ENCODE measurements around the gene RIC8A. TPM values are rescaled to one million over a fixed set of nuclear protein-coding genes. Genes with fewer than 3 reads are reported as not detected.

Gene RIC8A
- total RNA-seq, 1 experiment from 2014 or later = 129 TPM

GRCh38 chr11:208181-208916, 841 bp downstream of the RIC8A start:
- Histone ChIP-seq H2AFZ (peak overlapping the region; percentile 80), H3K36me3 (ENCODE audit: low read depth) (no peaks in the 10 kb centered on the region), H3K79me2 (ENCODE audit: low read depth) (peaks cover 51% of the 10 kb centered on the region), H3K4me2 (peak overlapping the region; percentile 80), H3K9me3 (ENCODE audit: insufficient read depth, low read depth) (no peaks in the 10 kb centered on the region), H3F3A (ENCODE audit: insufficient read depth, low read depth) (peaks cover 10% of the 10 kb centered on the region), H3K4me3 (peak overlapping the region; percentile 67), H3K27me3 (ENCODE audit: insufficient read depth, low read depth) (no peaks in the 10 kb centered on the region), H3K4me1 (replicated peaks; ENCODE audit: insufficient read depth) (peaks cover 11% of the 10 kb centered on the region), H4K20me1 (ENCODE audit: insufficient read depth) (peaks cover 11% of the 10 kb centered on the region; the same call in 1 of the 2 replicates), H3K9me2 (ENCODE audit: insufficient read depth) (no peaks in the 10 kb centered on the region), H3K27ac (peak overlapping the region; percentile 89)
- BruUV-seq (replicated peaks) = TSS peak; percentile 42
- no peak for TF ChIP-seq CTCF (conservative IDR thresholded peaks at IDR 0.05)
- no peak for TF ChIP-seq EZH2 (IDR thresholded peaks at IDR 0.05; ENCODE audit: low read depth)
- ChIA-PET CTCF (no interaction called here), POLR2A (ENCODE audit: unreplicated experiment) (interaction anchor here (0.6 to 0.7 kb wide), 3 partner anchors 20 to 611 kb away, joined by 3 to 6 read pairs (median 5); no protein-coding TSS in a partner anchor)
- peak; percentile 51 to 78 for DNase-seq
- intact Hi-C loops (cut with micrococcal nuclease; ENCODE audit: unreplicated experiment) = loop anchor here (5.0 kb wide), 1 partner anchor 254 kb away; no protein-coding TSS in a partner anchor

GRCh38 chr11:208917-209260, 1.4 kb downstream of the RIC8A start:
- Histone ChIP-seq H3F3A (ENCODE audit: insufficient read depth, low read depth) (peaks cover 10% of the 10 kb centered on the region), H3K27ac (no peak overlapping the region), H3K4me2 (peak overlapping the region; percentile 80), H3K4me3 (peak overlapping the region; percentile 67), H3K79me2 (ENCODE audit: low read depth) (peaks cover 51% of the 10 kb centered on the region), H3K9me2 (ENCODE audit: insufficient read depth) (no peaks in the 10 kb centered on the region), H4K20me1 (ENCODE audit: insufficient read depth) (peaks cover 11% of the 10 kb centered on the region; the same call in 1 of the 2 replicates), H2AFZ (no peak overlapping the region; the same call in 1 of the 2 replicates), H3K9me3 (ENCODE audit: insufficient read depth, low read depth) (no peaks in the 10 kb centered on the region), H3K27me3 (ENCODE audit: insufficient read depth, low read depth) (no peaks in the 10 kb centered on the region), H3K36me3 (ENCODE audit: low read depth) (no peaks in the 10 kb centered on the region), H3K4me1 (replicated peaks; ENCODE audit: insufficient read depth) (peaks cover 11% of the 10 kb centered on the region)
- no TSS peak for BruUV-seq (replicated peaks)
- TF ChIP-seq EZH2 (IDR thresholded peaks at IDR 0.05; ENCODE audit: low read depth) (no peak), CTCF (conservative IDR thresholded peaks at IDR 0.05) (no peak)
- ChIA-PET CTCF (no interaction called here), POLR2A (ENCODE audit: unreplicated experiment) (interaction anchor here (0.6 kb wide), 2 partner anchors 240 to 611 kb away, joined by 3 to 6 read pairs; no protein-coding TSS in a partner anchor)
- intact Hi-C loops (cut with micrococcal nuclease; ENCODE audit: unreplicated experiment) = loop anchor here (5.0 kb wide), 1 partner anchor 253 kb away; no protein-coding TSS in a partner anchor
- no peak for DNase-seq

- Histone ChIP-seq H2AFZ (no peak overlapping the region), H3K27me3 (ENCODE audit: insufficient read depth, low read depth) (no peaks in the 10 kb centered on the region), H3K4me2 (peak overlapping the region; percentile 80), H3K79me2 (ENCODE audit: low read depth) (peaks cover 51% of the 10 kb centered on the region), H4K20me1 (ENCODE audit: insufficient read depth) (peaks cover 11% of the 10 kb centered on the region; the same call in 1 of the 2 replicates), H3F3A (ENCODE audit: insufficient read depth, low read depth) (peaks cover 12% of the 10 kb centered on the region), H3K9me3 (ENCODE audit: insufficient read depth, low read depth) (no peaks in the 10 kb centered on the region), H3K9me2 (ENCODE audit: insufficient read depth) (no peaks in the 10 kb centered on the region), H3K4me1 (replicated peaks; ENCODE audit: insufficient read depth) (peaks cover 11% of the 10 kb centered on the region), H3K27ac (0 out of 2 replicates have a peak overlapping the region, but pooled peaks have one; percentile 9), H3K36me3 (ENCODE audit: low read depth) (no peaks in the 10 kb centered on the region), H3K4me3 (peak overlapping the region; percentile 67)
- POLR2A ChIA-PET (ENCODE audit: unreplicated experiment) = no interaction called here
- CTCF ChIA-PET = no interaction called here
- no peak for DNase-seq
- intact Hi-C loops (cut with micrococcal nuclease; ENCODE audit: unreplicated experiment) = loop anchor here (5.0 kb wide), 1 partner anchor 253 kb away; no protein-coding TSS in a partner anchor
- BruUV-seq (replicated peaks) = TSS peak; percentile 0
- no peak for TF ChIP-seq EZH2 (IDR thresholded peaks at IDR 0.05; ENCODE audit: low read depth)
- no peak for TF ChIP-seq CTCF (conservative IDR thresholded peaks at IDR 0.05)
Observed at GRCh38 chr11:209275-210121, 2.0 kb downstream of the RIC8A start.

Data from PC-9 (cell line).